Kasumi-1 (cell line): Measurements from ENCODE around the gene CASKIN2.
"Not testable (repeated sequence)": the region's sequence is repeated elsewhere in the genome, so short reads cannot be mapped to it uniquely, and the experiment has no call there.

Source experiments
- DNase-seq, 2 experiments: peaks; one replicate each; lab custom pipeline; 2025; lab: John Stamatoyannopoulos, UW

CASKIN2 gene

GRCh38 chr17:75472119-75472518, 43.2 kb downstream of the CASKIN2 start:
- no peak for DNase-seq

- DNase-seq: no peak
These were observed 44.1 kb downstream of the CASKIN2 start for GRCh38 chr17:75471207-75471606.

GRCh38 chr17:75468779-75469373, 46.5 kb downstream of the CASKIN2 start:
- DNase-seq: no peak

GRCh38 chr17:75468291-75468754, 47.0 kb downstream of the CASKIN2 start:
- no peak for DNase-seq

DNA sequence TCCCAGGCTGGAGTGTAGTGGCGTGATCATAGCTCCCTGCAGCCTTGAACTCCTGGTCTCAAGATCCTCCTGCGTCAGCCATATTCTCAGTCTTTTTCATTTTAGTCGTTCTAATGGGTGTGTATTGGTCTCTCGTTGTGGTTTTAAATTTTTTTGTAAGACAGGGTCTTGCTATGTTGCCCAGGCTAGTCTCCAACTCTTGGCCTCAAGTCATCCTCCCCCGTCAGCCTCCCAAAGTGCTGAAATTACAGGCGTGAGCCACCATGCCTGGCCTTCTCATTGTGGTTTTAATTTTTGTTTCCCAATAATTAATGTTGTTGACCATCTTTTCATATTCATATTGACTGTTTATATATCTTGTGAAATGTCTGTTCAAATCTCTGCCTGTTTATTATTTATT, 50.3 kb downstream of the CASKIN2 start:
- no peak for DNase-seq

GRCh38 chr17:75463603-75464002, 51.7 kb downstream of the CASKIN2 start:
- no peak for DNase-seq

DNA sequence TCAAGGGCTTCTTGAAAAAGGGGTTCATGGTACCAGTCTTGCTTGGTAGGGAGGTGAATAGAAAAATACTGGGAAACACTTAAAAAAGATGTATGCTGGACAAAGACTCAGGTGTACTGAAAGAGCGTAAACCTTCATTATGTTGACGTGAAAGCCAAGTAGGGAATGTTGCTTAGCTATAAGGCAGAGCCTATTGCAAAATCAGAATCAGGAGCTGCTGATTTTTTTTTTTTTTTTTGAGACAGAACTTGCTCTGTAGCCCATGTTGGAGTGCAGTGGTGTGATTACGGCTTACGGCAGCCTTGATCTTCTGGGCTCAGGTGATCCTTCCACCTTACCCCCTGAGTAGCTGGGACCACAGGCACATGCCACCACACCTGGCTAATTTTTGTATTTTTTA, 55.0 kb downstream of the CASKIN2 start:
- no peak for DNase-seq

DNA sequence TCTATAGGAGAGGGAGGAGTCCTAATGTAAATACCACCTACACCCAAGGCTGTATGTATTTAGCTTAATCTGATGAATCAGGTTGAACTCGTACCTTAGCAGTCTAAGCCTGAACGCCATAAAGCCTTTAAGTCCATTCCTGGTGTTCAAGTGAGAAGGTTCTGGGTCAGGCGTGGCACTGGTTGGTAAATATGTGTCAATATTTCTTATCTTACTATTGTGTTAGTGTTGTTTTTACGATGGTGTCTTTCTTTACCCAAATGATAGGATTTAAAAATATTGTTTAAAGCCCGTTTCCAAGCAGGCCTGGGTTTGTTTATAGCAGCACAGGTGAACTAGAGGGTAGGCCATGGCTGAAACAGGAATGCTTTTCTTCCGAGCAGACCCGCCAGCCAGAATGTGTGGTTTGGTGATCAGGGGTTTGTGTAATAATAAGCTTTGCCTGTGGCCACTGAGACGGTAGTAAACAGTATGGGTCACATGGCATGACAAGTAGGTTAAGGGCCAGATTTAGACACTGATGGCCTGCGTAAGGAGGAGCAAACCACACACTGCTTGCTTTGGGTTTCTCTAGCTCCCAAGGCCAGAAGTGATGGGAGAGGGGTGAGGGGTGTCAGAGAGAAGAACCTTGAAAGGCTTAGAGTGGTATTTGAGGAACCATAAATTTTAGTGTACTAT, 55.6 kb downstream of the CASKIN2 start:
- DNase-seq: no peak

DNA sequence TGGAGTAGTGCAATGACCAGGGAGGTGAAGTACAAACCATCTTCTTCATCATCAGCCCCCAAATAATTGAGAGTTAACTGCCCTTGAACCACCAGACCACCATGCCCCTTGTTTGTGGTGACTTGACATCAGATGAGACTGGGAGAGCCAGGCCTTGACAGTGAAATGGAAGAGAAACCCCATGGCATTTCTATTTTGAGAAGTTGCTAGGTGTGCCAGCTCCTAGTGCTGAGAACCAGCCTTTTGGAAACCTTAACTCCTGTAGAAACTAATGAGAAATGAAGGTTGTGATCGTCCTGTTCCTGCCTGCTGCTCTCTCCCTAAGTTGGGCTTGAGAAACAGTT, 56.1 kb downstream of the CASKIN2 start:
- no peak for DNase-seq

DNA sequence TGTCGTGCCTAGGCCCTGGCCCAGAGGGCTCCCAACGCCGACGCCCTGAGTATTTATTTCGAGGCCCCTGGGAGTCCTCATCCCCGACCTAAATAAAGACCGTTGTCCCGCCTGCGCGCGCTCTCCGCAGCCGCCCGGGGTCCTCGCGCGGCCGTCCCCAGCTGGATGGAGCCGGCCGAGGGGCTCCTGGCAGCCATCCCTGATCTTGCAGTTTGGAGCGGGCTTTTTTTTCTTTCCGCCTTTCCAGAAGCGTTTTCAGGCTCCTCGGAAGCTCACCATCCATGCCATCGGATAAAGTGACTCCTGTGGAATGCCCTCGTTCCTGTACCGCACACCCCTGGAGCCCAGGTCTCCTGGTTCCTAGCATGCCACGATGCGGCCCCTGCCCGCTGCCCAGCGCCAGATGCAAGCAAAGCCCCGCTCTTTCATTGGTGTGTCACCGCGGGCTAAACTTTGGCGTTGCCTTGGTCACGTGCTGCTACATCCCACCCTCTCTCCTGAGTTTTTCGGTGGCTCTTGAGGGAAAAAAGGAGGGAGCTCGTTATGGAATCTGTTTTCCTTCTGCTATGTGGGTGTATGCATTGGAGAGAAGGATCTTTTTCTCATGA, 58.2 kb downstream of the CASKIN2 start:
- DNase-seq: peak; percentile 27 to 41

DNA sequence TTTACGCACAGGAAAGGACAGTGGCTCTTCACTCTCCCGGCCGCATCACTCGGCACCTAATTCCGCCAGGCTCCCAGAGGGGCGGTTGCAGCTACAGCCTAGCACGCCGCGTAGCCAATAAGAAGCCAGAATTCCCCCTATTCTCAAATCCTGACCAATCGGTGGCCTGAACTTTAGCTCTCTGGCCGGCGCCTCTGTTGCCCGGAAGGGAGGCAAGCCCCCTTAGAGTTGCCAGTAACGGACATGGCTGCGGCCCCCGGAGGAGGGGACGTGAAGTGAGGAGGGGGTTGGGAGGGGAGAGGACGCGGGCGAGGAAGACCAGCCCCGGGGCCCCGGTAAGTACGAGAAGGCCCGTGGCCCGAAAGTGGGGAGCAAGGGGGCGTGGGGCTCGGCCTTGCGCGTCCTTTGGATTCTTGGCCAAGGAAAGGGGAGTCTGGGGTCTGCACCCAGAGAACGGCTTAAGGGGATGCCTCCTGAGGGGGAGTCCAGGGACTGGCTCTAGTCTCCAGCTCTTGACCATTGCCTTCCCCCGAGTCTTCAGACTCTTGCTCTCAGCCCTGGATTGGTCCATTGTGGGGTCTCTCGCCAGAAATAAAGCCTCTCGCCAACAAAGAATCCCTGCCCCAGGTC, 58.8 kb downstream of the CASKIN2 start, which contains the start of gene TMEM94:
TMEM94 (plus strand) TSS at position 219 of the 630 bp plus-strand sequence. CDS start 15,271 bp downstream, outside the sequence.
- peak; percentile 99 to 100 for DNase-seq

- no peak for DNase-seq
These were observed 59.3 kb downstream of the CASKIN2 start for GRCh38 chr17:75456039-75456416.

DNA sequence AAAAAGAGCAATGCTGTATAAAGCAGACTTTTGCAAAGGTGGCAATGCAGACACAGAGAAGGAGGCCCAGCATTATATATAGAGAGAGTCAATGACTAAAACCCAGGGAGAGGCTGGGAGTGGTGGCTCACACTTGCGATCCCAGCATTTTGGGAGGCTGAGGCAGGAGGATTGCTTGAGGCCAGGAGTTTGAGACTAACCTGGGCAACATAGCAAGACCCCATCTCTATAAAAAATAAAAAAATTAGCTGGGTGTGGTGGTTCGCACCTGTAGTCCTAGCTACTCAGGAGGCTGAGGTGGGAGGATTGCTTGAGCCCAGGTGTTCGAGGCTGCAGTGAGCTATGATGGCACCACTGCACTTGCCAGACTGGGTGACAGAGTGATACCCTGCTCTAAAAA, 60.7 kb downstream of the CASKIN2 start:
- not testable (repeated sequence) for DNase-seq

GRCh38 chr17:75454193-75454592, 61.1 kb downstream of the CASKIN2 start:
- DNase-seq: peak; percentile 62 to 68

DNA sequence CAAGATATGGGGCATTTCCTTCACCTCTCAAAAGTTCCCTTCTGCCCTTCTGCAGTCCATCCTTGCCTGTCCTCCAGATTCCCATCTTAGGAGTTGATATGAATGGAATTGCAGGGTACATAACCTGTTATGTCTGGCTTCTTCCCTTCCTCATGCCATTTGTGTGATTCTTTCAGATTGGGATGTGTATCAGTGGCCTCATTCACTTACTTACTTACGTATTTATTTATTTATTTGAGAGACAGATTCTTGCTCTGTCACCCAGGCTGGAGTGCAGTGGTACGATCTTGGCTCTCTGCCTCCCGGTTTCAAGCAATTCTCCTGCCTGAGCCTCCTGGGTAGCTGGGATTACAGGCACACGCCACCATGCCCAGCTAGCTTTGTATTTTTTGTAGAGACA, 65.1 kb downstream of the CASKIN2 start:
- no peak for DNase-seq
